ENCODE results near the gene CTSW.
A peak's percentile ranks its signal among the peaks of the same experiment; 100 is the strongest.

Gene CTSW

DNA sequence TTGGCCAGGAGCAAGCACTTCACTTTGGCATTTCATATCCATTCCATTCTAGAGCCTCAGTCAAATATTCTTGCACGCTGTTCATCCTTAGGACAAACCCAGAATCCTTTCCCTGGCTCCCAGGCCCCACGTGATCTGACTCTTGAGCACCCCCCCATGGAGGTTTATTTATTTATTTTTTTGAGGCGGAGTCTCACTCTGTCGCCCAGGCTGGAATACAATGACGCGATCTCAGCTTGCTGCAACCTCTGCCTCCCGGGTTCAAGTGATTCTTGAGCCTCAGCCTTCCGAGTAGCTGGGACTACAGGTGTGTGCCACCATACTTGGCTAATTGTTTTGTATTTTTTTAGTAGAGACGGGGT is 52.9 kb downstream of the CTSW start:
- peak; percentile 27 for DNase-seq
